DOHH2 (cell line): ENCODE measurements around the gene CHD9.

Experiments
- CTCF ChIP-seq: fragments of 200-600 bp; sonication (generic); IDR thresholded peaks from one replicate; pipeline ENCODE4 v1.5.1; 2014; ENCODE audit warnings: antibody characterized with exemption, mild to moderate bottlenecking, low read depth, low read length; ENCODE audit not compliant: poor library complexity, severe bottlenecking
- EZH2phosphoT487 ChIP-seq: fragments of 200-600 bp; sonication (generic); IDR thresholded peaks from 2 replicates; pipeline ENCODE4 v1.6.1; 2017; ENCODE audit warnings: borderline replicate concordance, mild to moderate bottlenecking, antibody characterized with exemption, low read length, moderate library complexity, mixed read lengths

DNA sequence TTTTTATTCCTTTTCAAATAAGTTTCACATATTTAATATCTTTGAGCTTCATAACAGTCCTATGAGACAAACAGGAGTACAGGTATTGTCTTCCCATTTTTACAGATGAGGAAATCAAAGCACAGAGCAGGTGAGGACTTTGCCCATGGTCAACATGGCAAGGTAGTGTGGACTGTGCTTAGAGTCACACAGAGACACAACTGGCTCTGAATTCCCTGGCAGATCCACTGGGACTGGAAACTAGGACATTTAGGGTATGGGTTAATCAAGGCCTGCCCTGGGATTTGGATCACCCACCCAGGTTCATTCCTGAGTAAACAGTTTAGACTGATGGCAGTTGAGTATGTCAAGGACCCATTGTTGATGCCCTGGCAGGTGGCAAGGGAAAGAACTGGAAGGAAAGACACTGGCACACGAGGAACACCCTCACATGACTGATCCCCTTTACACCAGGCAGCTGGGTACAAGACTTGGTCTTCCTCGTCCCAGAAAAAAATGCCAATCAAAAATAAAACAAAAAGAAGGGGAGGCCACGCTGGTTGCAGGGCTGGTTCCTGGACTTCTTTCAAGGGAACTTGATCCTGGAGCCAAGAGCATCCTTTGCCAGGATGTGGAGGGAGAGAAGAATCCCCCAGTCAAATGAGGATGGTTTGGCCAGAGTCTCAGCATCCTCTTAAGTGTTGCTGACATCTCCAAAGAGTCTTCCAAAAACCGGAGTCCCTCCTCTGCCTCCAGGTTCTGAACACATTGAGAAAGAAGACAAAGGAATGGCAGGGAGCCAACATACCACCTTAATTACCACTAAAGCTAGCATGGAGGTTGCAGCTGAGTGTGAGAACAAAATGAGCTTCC, 34.9 kb downstream of the CHD9 start:
- no peak for TF ChIP-seq CTCF
- no peak for TF ChIP-seq EZH2phosphoT487
